ENCODE measurements around the gene SCGB1D1. TPM values are rescaled to one million over a fixed set of nuclear protein-coding genes. Genes with fewer than 3 reads are reported as not detected.

The SCGB1D1 gene
- total RNA-seq, 4 donors from 2014 or later: not detected

DNA sequence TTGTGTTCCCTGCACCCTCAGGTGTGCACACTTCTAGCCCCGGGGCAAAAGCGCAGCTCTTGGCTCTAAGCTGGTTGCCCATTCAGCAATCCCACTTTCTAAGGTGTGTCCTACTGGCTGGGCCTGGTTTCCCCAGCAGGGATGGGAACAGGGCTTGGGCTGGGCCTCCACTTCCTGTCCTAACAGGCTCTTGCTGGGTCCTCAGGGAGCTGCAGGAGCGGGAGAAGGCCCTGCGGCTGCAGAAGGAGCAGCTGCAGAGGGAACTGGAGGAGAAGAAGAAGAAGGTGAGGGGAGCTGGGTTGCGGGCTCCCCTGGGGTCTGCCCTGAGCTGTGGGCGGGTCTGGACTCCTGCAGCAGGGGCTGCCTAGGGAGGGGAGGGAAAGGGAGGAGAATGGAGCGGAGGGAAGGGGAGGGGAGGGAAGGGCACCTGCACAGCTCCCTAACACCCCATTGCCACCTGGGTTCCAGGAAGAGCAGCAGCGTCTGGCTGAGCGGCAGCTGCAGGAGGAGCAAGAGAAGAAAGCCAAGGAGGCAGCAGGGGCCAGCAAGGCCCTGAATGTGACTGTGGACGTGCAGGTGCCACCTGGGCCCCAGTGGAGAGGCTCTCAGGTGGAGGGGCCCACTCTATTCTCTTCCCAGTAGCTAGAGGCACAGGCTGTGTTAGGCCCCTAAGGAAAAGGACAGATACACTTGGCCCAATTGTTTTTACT lies 41.6 kb upstream of the SCGB1D1 start:
- H3K36me3 ChIP-seq: peaks cover 0 to 88% (median 0%) of the 10 kb centered on the region in 3 donors

DNA sequence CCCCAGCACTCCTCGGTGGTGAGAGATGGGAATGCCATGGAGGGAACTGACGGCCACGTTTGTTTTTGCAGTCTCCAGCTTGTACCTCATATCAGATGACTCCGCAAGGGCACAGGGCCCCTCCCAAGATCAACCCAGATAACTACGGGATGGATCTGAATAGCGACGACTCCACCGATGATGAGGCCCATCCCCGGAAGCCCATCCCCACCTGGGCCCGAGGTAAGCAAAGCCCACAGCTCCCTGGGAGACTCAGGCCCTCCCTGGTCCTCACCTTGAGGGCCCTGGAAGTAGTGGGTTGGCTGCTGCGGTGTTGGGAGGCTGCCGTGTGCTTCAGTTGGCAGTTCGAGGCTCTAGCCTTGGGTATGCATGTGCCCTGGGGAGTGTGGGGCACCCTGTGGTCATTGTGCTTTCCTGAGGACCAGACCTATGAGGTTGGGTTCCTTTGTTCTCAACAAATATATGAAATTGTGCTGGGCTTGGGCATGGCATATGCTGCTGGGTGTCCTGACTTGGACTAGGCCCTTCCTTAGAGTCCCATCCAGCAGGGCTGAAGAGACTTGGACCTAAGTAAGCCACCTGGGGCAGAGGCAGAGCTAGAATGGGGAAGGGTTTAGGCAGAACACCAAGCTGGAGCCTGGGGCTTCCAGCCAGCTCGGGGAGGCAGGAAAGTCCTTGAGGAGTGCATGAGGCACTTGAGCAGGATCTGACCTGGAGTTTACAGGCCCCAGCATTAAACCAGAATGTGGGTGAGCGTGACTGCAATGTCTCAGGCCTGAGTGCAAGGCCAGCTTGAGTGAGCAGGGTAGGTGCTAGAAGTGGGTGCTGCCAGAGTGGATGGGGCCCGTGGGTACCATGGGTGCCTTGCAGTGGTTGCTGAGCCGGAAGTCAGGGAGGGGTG lies 39.8 kb upstream of the SCGB1D1 start:
- H3K4me3 ChIP-seq: no peak overlapping the region
- TF ChIP-seq, protein P1, sequence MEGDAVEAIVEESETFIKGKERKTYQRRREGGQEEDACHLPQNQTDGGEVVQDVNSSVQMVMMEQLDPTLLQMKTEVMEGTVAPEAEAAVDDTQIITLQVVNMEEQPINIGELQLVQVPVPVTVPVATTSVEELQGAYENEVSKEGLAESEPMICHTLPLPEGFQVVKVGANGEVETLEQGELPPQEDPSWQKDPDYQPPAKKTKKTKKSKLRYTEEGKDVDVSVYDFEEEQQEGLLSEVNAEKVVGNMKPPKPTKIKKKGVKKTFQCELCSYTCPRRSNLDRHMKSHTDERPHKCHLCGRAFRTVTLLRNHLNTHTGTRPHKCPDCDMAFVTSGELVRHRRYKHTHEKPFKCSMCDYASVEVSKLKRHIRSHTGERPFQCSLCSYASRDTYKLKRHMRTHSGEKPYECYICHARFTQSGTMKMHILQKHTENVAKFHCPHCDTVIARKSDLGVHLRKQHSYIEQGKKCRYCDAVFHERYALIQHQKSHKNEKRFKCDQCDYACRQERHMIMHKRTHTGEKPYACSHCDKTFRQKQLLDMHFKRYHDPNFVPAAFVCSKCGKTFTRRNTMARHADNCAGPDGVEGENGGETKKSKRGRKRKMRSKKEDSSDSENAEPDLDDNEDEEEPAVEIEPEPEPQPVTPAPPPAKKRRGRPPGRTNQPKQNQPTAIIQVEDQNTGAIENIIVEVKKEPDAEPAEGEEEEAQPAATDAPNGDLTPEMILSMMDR (IDR thresholded peaks at IDR 0.05): no peak
- TF ChIP-seq POLR2A (IDR thresholded peaks at IDR 0.05): no peak
- H3K9me3 ChIP-seq: no peaks in the 10 kb centered on the region
- no peak overlapping the region for H3K27ac ChIP-seq
- H3K4me1 ChIP-seq: no peaks in the 10 kb centered on the region
- DNase-seq: peak in 2 of 3 donors; percentile 6 to 27
- peaks cover 0 to 74% (median 0%) of the 10 kb centered on the region in 3 donors for H3K36me3 ChIP-seq
- no peaks in the 10 kb centered on the region for H3K27me3 ChIP-seq

More for the DNA sequence above, 41.6 kb upstream of the SCGB1D1 start:
- DNase-seq: peak in 1 of 3 donors; percentile 19
- Histone ChIP-seq H3K27me3 (no peaks in the 10 kb centered on the region), H3K27ac (no peak overlapping the region), H3K4me1 (no peaks in the 10 kb centered on the region), H3K4me3 (no peak overlapping the region), H3K9me3 (no peaks in the 10 kb centered on the region)
- TF ChIP-seq, protein P1 (IDR thresholded peaks at IDR 0.05): no peak
- no peak for TF ChIP-seq POLR2A (IDR thresholded peaks at IDR 0.05)

DNA sequence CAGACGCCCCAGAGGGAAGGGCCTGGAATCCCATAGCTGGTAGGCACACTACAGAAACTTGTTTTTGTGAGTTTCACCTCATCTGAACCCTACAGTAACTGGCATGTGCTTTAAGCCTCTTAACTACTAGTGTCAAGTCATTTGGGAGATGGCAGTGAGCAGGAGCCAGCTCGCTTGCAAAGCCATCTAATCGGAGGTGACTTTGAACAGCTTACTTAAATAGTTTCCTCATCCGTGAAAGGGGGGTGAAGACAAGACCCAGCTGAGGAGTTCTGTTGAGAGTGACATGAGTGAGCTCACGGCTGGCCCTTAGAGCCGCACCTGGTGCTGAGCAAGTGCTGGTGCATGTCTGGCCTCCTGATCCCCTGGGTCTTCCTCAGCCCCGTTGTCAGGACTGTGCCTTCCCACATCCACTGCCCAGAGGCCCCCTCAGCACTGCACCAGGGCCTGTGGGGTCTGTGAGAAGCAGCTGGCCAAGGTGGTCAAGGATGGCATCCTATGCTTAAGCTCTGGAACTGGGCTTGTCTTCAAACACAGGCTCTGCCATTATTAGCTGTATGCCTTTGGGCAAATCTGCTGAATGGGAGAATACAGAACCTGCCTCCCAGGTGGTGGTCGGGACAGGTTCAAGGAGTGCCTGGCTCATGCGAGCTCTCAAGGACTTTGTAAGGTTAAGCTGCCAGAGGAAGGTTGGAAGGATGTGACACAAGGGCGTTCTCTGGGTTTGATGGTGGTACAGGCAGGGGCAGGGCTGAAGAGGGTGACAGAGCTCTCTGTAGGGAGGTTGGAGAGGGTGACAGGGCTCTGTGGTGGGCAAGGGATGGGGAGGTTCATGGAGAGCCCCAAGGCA lies 38.9 kb upstream of the SCGB1D1 start:
- no peaks in the 10 kb centered on the region for H3K4me1 ChIP-seq
- peak in 2 of 3 donors; percentile 6 to 25 for DNase-seq
- H3K27ac ChIP-seq: no peak overlapping the region
- no peaks in the 10 kb centered on the region for H3K9me3 ChIP-seq
- H3K4me3 ChIP-seq: no peak overlapping the region
- TF ChIP-seq, protein P1 (IDR thresholded peaks at IDR 0.05): no peak
- no peak for TF ChIP-seq POLR2A (IDR thresholded peaks at IDR 0.05)
- H3K27me3 ChIP-seq: no peaks in the 10 kb centered on the region
- peaks cover 0 to 66% (median 0%) of the 10 kb centered on the region in 3 donors for H3K36me3 ChIP-seq

GRCh38 chr11:62151737-62152102 lies 38.3 kb upstream of the SCGB1D1 start:
- no peak for TF ChIP-seq POLR2A (IDR thresholded peaks at IDR 0.05)
- TF ChIP-seq, protein P1 (IDR thresholded peaks at IDR 0.05): no peak
- H3K27me3 ChIP-seq: no peaks in the 10 kb centered on the region
- H3K27ac ChIP-seq: no peak overlapping the region
- H3K4me3 ChIP-seq: no peak overlapping the region
- peak in 2 of 3 donors; percentile 3 to 27 for DNase-seq
- peaks cover 0 to 59% (median 0%) of the 10 kb centered on the region in 3 donors for H3K36me3 ChIP-seq
- H3K4me1 ChIP-seq: no peaks in the 10 kb centered on the region
- no peaks in the 10 kb centered on the region for H3K9me3 ChIP-seq

Measured in Peyer's patch (tissue), 4 donors.